22Rv1 (cell line): ENCODE results near the gene SULT1A3.
"Not testable (repeated sequence)": the region's sequence is repeated elsewhere in the genome, so short reads cannot be mapped to it uniquely, and the experiment has no call there.

Experiments
- ZFX ChIP-seq: fragments of 450-650 bp; IDR thresholded peaks from 2 replicates; pipeline ENCODE4 v1.6.1; 2017; ENCODE audit warnings: antibody characterized with exemption, borderline replicate concordance
- TF ChIP-seq, protein P1 (sequence below): fragments of 450-650 bp; IDR thresholded peaks from 2 replicates; pipeline ENCODE4 v1.5.1; 2017; ENCODE audit warnings: mild to moderate bottlenecking

DNA sequence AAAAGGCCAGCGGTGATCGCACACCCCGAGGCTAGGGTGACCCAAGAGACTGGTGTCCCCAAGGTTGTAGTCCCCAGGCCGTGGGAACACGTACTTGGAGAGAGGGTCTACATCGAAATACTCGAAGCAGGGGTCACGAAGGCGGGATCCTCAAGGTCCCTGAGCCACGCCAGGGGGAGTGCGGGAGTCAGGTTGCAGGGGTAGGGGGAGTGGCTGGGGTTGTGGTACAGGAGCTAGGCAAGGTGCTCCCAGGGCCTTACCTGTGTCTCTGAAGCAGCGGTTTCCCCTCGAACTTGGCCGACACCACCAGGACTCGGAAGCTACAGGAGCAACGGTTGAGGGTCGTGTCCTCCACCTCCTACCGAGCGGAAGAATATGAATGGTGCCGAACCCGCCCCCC is 6.0 kb upstream of the SULT1A3 start:
- TF ChIP-seq, protein P1, sequence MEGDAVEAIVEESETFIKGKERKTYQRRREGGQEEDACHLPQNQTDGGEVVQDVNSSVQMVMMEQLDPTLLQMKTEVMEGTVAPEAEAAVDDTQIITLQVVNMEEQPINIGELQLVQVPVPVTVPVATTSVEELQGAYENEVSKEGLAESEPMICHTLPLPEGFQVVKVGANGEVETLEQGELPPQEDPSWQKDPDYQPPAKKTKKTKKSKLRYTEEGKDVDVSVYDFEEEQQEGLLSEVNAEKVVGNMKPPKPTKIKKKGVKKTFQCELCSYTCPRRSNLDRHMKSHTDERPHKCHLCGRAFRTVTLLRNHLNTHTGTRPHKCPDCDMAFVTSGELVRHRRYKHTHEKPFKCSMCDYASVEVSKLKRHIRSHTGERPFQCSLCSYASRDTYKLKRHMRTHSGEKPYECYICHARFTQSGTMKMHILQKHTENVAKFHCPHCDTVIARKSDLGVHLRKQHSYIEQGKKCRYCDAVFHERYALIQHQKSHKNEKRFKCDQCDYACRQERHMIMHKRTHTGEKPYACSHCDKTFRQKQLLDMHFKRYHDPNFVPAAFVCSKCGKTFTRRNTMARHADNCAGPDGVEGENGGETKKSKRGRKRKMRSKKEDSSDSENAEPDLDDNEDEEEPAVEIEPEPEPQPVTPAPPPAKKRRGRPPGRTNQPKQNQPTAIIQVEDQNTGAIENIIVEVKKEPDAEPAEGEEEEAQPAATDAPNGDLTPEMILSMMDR = not testable (repeated sequence)
- not testable (repeated sequence) for TF ChIP-seq ZFX
